Tibial nerve (tissue), 4 donors: ENCODE data around the gene GNAI3.

Experiments used
- CTCF ChIP-seq, 5 experiments: fragments of 200-600 bp in 3 of 5; fragments of 450-650 bp in 2 of 5; sonication (generic) in 3 of 5; IDR thresholded peaks; one replicate each; pipeline ENCODE4 v1.5.1; 2016 to 2019; ENCODE audit warnings: antibody characterized with exemption in 5 of 5, mild to moderate bottlenecking in 3 of 5, moderate library complexity in 2 of 5
- EP300 ChIP-seq, 2 donors: sonication (generic); formaldehyde crosslinking; IDR thresholded peaks; one replicate each; pipeline ENCODE4 v1.6.1; 2017; ENCODE audit warnings: antibody characterized with exemption in 2 of 2, mild to moderate bottlenecking in 1 of 2
- POLR2A ChIP-seq, 2 donors: fragments of 450-650 bp; IDR thresholded peaks; one replicate each; pipeline ENCODE4 v1.6.1; 2017; ENCODE audit warnings: antibody characterized with exemption in 2 of 2, mild to moderate bottlenecking in 2 of 2, moderate library complexity in 2 of 2

DNA sequence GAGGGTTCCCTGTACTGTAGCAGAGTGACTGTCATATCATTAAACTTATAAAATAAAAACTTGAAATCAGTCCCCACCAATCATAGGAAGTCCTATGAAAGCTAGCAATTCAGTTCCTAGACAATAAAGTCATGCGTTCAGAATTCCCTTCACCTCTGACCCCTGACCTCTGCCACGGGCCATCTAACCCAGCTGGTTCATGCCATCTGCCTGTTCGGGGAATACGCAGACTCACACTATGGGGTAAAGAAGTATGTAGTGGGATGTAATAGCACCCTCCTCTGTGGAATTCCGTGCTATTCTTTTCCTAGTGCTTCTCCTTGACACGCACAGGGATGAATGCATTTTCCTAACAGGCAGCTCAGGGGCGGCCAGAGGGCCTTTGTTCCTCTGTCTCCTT is 109.6 kb downstream of the GNAI3 start:
- TF ChIP-seq CTCF (IDR thresholded peaks at IDR 0.05) (no peak), POLR2A (IDR thresholded peaks at IDR 0.05) (no peak), EP300 (IDR thresholded peaks at IDR 0.05) (no peak)
